Osteocyte (in vitro differentiated cells): ENCODE measurements around the gene TMEM179. TPM values are rescaled to one million over a fixed set of nuclear protein-coding genes. Genes with fewer than 3 reads are reported as not detected.

Experiments
- DNase-seq: peaks from one replicate; pipeline ENCODE4 v3.0.0; 2021; ENCODE audit warnings: mixed read lengths; ENCODE audit not compliant: unreplicated experiment; ENCODE audit errors: extremely low spot score
- H3K27ac Mint-ChIP-seq: one replicate; pipeline ENCODE4 v1.8.0; 2021; ENCODE audit warnings: mild to moderate bottlenecking, mixed read lengths; ENCODE audit not compliant: unreplicated experiment
- H3K27me3 Mint-ChIP-seq: one replicate; pipeline ENCODE4 v1.8.0; 2021; ENCODE audit warnings: mixed read lengths; ENCODE audit not compliant: unreplicated experiment
- H3K36me3 Mint-ChIP-seq: one replicate; pipeline ENCODE4 v1.8.0; 2021; ENCODE audit warnings: mixed read lengths; ENCODE audit not compliant: unreplicated experiment
- H3K4me1 Mint-ChIP-seq: one replicate; pipeline ENCODE4 v1.8.0; 2021; ENCODE audit warnings: mixed read lengths; ENCODE audit not compliant: unreplicated experiment
- H3K4me3 Mint-ChIP-seq: one replicate; pipeline ENCODE4 v1.8.0; 2021; ENCODE audit warnings: mild to moderate bottlenecking, moderate library complexity, mixed read lengths; ENCODE audit not compliant: unreplicated experiment
- H3K9me3 Mint-ChIP-seq: one replicate; pipeline ENCODE4 v1.8.0; 2021; ENCODE audit warnings: mixed read lengths; ENCODE audit not compliant: unreplicated experiment
- total RNA-seq: library from RNA; stranded (reverse); gene quantifications from 2 replicates; pipeline ENCODE4 v1.2.1, GENCODE V29; 2021
- TF ChIP-seq, protein P1 (sequence below): fragments of 200-600 bp; sonication (generic); IDR thresholded peaks from 2 replicates; pipeline ENCODE4 v1.5.0; 2021; ENCODE audit warnings: antibody characterized with exemption, mild to moderate bottlenecking, moderate library complexity

The TMEM179 gene
- total RNA-seq, 1 donor from 2014 or later, result not detected

DNA sequence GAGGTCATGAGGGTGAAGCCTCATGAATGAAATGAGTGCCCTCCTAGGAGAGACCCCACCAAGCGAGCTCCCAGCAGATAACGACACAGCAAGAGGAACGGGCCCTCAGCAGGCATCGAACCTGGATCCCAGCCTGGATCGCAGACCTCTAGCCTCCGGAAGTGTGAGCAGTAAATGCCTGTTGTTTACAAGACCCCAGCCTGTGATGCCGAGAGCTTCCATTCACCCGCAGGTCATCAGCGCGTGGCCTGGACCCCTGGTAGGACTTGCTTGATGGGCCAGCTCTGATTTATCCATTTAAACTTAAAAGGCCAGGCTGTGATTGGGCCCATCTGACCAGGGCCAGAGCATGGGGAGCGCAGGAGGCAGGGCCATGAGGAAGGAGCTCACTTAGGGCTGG is 7.0 kb downstream of the TMEM179 start:
- H3K4me1 Mint-ChIP-seq, result no peaks in the 10 kb centered on the region
- H3K27me3 Mint-ChIP-seq, result peaks cover 5% of the 10 kb centered on the region
- no peaks in the 10 kb centered on the region for H3K36me3 Mint-ChIP-seq
- DNase-seq, result no peak
- H3K27ac Mint-ChIP-seq, result no peak overlapping the region
- H3K9me3 Mint-ChIP-seq, result no peaks in the 10 kb centered on the region
- TF ChIP-seq, protein P1, sequence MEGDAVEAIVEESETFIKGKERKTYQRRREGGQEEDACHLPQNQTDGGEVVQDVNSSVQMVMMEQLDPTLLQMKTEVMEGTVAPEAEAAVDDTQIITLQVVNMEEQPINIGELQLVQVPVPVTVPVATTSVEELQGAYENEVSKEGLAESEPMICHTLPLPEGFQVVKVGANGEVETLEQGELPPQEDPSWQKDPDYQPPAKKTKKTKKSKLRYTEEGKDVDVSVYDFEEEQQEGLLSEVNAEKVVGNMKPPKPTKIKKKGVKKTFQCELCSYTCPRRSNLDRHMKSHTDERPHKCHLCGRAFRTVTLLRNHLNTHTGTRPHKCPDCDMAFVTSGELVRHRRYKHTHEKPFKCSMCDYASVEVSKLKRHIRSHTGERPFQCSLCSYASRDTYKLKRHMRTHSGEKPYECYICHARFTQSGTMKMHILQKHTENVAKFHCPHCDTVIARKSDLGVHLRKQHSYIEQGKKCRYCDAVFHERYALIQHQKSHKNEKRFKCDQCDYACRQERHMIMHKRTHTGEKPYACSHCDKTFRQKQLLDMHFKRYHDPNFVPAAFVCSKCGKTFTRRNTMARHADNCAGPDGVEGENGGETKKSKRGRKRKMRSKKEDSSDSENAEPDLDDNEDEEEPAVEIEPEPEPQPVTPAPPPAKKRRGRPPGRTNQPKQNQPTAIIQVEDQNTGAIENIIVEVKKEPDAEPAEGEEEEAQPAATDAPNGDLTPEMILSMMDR, result no peak
- no peak overlapping the region for H3K4me3 Mint-ChIP-seq

DNA sequence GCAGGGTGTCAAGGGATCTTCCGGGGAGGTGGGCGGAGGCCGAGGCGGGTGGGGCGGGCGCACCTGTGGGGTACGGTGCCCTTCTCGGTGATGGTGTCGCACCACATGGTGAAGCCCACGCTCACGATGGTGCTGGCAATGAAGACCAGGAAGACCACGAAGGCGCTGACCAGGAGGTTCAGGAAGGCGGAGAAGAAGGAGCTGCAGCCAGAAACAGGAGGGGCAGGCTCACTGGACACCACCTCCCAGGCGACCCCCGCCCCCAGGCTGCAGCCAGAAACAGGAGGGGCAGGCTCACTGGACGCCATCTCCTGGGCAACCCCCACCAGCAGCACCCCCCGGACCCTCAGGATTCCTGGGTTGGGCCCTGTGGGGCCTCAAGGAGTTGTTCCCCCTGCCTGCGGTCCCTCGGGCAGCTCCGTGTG is 7.6 kb downstream of the TMEM179 start:
- TF ChIP-seq, protein P1, result no peak
- H3K9me3 Mint-ChIP-seq, result no peaks in the 10 kb centered on the region
- H3K27ac Mint-ChIP-seq, result no peak overlapping the region
- no peaks in the 10 kb centered on the region for H3K36me3 Mint-ChIP-seq
- H3K4me1 Mint-ChIP-seq, result no peaks in the 10 kb centered on the region
- DNase-seq, result no peak
- peaks cover 10% of the 10 kb centered on the region for H3K27me3 Mint-ChIP-seq
- no peak overlapping the region for H3K4me3 Mint-ChIP-seq

DNA sequence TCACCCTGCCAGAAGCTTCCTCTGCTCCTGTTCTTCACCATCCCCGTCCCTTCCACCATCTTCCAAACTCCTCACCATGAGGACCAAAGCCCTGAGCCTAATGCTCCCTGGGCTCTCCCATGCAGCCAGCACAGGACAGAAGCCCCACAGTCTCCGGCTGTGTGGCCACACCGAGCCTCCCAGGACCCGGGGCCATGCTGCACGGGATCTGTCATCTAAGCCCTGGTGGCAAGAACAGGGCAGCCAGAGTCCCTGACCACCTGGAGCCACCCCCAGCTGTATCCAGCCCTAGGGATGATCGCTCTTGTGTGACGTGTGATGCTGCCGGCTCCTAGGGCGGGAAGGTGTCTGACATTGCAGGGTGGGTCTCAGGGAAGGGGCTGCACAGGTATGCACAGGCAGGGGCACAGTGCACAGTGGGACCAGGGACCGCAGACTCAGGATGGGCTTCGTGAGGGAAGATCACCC is 8.1 kb downstream of the TMEM179 start:
- TF ChIP-seq, protein P1, result no peak
- Mint-ChIP-seq H3K27ac (no peak overlapping the region), H3K9me3 (no peaks in the 10 kb centered on the region), H3K27me3 (peaks cover 10% of the 10 kb centered on the region), H3K36me3 (no peaks in the 10 kb centered on the region), H3K4me3 (no peak overlapping the region), H3K4me1 (no peaks in the 10 kb centered on the region)
- DNase-seq, result no peak

DNA sequence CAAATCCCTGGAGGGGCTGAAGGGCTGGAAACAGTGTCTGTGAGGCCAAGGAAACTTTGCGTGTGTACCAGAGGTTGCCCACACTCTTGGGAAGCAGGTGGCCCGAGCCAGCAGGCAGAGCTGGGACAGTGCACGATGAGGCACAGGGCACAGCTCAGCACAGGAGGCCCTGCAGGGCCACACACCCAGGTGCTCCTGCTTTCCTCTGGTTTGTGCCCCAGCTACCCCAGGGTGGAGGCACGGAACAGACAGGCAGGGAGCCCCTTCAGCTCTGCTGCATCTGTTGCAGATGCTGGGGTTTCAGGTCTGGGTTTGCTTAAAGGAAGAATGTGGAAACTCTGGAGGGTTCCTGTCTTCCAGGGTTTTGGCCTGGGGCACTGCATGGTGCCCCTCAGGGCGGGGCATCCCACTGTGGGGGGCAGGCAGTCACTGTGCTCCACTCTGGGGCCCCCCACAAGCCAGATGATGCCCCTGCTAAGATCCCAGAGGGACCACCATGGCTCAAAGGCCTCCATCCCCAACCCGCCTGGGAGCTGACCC is 8.6 kb downstream of the TMEM179 start:
- H3K4me1 Mint-ChIP-seq, result no peaks in the 10 kb centered on the region
- H3K27ac Mint-ChIP-seq, result no peak overlapping the region
- peaks cover 10% of the 10 kb centered on the region for H3K27me3 Mint-ChIP-seq
- TF ChIP-seq, protein P1, result no peak
- DNase-seq, result no peak
- H3K9me3 Mint-ChIP-seq, result no peaks in the 10 kb centered on the region
- H3K4me3 Mint-ChIP-seq, result no peak overlapping the region
- no peaks in the 10 kb centered on the region for H3K36me3 Mint-ChIP-seq

DNA sequence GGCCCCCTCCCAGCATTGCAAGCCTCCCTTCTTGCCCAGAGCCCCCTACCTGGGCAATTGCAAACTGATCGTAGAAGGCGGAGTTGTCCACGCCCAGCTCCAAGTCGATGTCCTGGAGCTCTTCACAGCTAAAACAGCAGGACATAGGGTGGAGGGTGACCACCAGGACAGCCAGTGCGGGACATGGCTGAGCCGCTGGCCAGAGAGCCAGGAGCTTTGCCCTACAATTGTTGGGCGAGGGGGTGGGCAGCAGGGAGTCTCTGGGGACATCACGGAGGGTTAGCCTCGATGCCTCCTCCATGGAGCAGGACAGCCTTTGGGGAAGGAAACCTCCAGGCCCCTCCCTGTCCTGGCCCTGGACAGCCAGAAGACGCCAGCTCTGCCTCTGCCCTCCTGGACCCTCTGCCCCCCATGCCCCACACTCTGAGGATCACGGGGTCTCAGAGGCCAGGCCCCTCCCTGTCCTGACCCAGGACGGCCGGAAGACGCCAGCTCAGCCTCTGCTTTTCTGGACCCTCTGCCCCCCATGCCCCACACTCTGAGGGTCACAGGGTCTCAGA is 9.4 kb downstream of the TMEM179 start:
- TF ChIP-seq, protein P1, result no peak
- Mint-ChIP-seq H3K9me3 (no peaks in the 10 kb centered on the region), H3K27me3 (peaks cover 6% of the 10 kb centered on the region), H3K36me3 (no peaks in the 10 kb centered on the region), H3K27ac (no peak overlapping the region), H3K4me3 (no peak overlapping the region), H3K4me1 (no peaks in the 10 kb centered on the region)
- no peak for DNase-seq
